GM21367 (cell line): ENCODE results near the gene BMPR1A.

ENCODE experiments used
- ATAC-seq: cut with Tn5 transposase; IDR thresholded peaks from one replicate; pipeline ENCODE4 v1.9.1; 2021; ENCODE audit not compliant: unreplicated experiment

BMPR1A gene

DNA sequence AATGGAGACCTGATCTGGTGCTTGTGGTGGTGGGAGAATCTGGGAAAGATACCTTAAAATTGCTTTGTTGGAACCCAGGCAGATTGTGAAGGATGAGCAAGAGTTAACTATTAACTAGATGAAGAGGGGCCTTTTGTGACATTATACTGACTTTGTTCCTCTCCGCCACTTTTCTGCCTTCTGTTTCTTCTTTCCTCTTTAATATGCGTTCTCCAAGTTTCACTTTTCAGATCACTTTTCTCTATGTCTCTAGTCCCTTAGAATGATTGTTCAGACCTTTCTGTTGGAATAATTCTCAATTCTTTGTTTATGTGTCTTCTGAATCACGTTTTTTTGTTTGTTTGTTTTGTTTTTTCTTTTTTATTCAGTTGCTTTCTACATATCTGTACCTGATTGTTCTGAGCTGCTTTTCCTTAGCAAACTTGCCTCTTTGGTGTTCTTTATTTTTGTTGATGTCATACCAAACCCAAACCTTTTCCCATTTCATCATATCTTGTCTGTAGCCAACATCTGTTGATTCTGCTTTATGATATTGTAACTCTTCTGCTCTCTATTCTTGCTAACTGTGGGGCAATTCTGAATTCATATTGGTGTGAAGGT, 2.8 kb downstream of the BMPR1A start:
- ATAC-seq, result no peak

DNA sequence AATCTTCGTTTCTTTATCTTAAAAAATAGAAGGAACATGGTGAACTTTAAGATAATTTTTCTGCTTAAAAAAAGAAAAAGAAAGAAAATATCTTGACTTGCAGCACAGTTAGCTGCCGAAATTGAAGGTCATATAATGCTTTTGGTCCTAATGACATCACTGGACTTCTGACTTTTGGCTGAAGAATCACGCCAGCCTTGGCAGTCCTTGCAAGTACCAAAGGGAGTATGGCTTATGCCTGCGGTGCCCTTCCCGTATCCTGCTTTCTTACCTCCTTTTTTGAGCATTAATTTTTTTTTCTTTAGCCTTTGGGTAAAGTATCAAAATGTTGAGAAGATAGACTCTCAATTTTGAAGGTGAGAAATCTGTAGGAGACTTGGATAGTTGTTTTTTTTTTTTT, 7.0 kb downstream of the BMPR1A start:
- no peak for ATAC-seq

DNA sequence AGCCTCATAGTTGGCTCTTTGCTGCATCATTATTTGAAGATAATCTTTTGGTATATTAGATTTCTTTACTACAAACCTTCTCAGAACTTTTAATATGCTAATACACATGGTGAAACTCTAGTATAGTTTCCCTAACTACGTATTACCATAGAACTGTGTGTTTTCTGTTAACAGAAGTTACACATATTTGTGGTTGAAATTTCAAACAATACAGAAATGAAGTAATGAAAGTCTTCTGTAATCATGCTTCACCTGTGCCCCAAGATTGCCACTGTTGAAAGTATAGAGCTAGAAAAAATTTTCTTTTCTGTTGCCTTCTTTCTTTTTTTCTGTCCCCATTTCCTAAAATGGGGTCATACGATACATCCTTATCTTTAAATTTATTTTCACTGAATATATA, 9.1 kb downstream of the BMPR1A start:
- ATAC-seq, result no peak

DNA sequence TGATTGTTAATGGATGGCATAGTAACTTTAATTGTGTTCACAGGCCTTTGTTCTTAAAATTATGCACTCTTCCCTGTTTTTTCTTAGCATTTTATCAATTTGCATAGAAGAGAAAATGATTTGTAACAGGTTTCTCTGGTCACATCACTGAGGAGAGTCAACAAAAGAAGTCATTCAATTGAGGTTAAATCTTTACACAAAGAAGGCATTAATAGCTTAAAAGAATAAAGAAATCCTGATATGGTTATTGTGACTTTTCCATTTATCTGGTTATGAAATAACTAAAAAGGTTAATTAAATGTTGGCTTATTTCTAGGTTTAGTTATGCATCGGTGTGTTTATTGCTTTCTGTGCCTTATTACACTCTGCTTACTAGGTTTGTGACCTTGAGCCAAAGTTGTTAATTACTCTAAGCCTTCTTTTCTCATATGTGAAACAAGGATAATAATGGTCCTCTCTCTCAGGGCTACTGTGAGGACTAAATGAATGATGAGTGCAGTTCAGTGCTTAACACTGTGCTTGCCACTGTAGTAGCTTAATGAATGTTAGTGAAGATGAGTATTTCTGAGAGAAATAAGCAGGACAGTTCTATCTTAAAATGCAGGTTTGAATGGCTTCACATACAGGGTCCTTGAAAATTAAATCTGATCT, 12.1 kb downstream of the BMPR1A start:
- ATAC-seq, result no peak

DNA sequence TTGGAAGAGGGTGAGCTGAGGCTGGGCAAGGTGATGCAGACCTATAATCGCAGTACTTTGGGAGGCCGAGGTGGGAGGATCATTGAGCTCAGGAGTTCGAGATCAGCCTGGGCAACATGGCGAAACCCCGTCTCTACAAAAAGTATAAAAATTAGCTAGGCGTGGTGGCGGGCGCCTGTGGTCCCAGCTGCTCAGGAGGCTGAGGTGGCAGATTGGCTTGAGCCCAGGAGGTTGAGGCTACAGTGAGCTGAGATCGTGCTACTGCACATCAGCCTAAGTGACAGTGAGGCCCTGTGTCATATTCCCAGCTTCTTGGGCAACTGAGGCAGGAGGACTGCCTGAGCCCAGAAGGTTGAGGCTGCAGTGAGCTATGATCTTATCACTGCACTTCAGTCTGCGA, 13.6 kb downstream of the BMPR1A start:
- ATAC-seq, result no peak

DNA sequence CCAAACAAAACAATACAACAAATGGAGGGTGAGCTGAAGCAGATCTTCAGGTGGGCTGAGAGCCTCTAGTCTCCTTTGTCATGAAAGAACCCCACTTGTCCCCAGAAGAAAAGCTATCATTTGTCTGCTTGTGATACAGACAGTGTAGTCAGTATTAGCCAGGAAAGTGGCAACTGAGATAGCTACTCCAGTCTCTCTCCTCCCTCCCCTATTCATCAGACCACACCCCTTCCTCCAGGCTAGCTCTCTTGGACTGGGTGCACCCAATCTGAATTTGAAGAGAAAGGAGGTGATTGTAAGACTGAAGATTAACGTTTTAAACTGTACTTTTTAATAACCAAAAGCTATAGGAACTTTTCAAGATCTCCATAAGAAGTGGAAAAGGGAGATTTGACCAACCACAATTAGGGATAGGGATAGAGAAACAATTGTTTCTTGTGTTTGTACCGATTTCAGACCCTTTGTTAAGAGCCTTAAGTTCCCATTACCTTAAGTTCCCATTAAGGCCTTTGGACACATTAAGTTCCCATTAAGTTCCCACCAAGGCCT, 14.1 kb downstream of the BMPR1A start:
- ATAC-seq, result peak; percentile 47

DNA sequence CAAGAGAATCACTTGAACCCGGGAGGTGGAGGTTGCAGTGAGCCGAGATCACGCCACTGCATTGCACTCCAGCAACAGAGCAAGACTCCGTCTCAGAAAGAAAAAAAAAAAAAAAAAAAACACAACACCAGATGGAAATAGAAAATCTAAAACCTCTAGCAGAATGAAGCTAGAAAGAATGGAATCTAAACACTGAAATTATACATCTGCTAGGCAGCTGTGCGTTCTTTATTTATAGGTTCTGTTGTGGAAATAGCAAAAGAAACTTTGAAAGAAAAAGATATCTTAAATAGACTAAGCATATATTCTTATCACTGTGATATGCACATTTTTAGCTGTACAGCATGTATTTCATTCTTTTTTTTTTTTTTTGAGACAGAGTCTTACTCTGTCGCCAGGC, 17.1 kb downstream of the BMPR1A start:
- ATAC-seq, result no peak

DNA sequence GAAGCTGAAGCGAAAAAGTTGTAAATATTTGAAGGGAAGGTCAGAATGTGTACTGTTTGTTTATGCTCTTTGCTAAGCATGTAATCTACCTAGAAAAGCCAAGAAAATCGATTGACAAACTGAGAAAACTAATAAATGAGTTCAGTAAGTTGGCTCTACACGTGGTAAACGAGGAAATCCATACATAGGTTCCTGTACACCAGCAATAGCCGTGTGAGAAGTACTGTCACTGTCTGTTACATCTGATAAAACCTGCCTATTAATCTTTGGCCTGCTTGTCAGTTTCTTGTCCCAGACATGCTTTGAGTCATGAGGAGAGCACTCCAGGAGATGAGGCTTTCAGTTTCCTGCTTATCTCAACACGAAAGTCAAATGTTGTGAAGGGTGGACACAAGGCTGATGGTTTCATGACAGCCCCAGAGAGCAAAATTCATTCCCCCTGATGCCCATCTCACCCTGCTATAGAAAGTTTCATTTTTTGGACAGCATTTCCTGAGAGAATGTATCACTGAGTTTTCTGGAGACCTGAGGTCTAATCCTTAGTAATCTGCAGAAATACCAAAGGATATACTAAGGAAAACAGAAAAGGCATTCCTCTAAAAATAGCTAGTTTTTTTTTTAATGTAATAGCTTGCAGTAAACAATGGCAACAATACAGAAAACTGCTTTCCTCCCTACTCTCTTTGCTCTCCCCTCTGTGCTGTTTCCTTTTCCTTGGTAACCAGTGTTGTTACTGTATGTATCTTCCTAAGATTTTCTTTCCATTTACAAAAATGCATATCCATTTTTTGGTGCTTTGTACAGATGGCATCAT, 18.8 kb downstream of the BMPR1A start:
- ATAC-seq, result peak; percentile 64

DNA sequence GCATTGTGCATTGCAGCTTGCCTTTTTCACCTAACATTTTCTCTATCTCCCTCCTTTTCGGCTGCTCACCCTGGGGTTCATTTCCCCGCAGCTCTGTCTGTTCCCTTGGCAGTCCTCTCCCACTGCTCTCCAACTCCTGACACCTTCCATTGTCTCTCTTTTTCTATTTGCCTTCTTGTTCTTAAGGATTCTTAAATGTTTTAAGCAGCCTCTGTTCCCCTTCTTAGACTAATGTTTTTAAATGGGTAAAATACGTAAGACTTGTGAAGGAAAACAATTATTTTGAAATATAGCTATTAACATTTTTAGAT, 19.4 kb downstream of the BMPR1A start:
- no peak for ATAC-seq

DNA sequence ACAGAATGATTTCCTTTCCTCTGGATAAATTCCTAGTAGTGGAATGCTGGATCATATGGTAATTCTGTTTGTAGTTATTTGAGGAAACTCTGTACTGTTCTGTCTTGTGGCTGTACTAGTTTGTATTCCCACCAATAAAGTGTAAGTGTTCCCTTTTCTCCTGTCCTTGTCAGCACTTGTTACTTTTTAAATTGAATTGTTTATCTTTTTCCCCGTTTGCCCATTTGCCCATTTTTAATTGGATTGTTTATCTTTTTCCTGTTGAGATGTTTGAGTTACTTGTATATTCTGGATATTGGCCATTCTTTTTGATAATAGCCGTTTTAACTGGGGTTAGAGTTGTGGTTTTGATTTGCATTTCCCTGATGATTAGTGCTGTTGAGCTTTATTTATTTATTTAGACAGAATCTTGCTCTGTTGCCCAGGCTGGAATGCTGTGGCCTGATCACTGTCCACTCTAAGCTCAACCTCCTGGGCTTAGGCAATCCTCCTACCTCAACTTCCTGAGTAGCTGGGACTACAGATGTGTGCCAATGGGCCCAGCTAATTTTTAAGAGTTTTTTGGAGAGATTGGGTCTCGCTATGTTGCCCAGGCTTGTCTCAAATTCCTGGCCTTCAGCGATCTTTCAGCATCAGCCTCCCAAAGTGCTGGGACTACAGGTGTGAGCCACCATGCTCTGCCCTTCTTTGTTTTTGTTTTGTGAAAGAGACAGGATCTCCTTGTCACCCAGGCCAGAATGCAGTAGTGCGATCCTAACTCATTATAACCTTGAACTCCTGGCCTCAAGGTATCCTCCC, 23.0 kb downstream of the BMPR1A start:
- no peak for ATAC-seq

DNA sequence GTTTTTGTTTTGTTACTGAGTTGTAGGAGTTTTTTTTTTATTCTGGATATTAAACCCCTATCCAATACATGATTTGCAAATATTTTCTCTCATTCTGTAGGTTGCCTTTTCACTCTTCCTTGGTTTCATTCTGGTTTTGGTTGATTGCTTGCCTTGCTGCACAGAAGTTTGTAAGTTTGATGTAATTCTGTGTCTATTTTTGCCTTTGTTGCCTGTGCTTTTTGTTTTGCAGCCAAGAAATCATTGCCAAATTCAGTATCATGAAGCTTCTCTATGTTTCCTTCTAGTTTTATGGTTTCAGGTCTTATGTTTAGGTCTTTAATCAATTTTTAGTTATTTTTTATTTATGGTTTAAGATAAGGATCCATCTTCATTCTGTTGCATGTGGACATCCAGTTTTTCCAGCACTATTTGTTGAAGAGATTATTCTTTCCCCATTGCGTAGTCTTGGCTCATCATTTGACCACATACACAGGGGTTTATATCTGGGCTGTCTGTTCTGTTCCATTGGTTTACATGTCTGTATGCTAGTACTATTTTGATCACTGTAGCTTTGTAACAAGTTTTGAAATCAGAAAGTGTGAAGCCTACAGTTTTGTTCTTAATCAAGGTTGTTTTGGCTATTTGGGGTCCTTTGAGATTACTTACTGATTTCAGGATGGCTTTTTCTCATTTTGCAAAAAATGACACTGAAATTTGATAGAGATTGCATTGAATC, 26.4 kb downstream of the BMPR1A start:
- ATAC-seq, result peak; percentile 69

DNA sequence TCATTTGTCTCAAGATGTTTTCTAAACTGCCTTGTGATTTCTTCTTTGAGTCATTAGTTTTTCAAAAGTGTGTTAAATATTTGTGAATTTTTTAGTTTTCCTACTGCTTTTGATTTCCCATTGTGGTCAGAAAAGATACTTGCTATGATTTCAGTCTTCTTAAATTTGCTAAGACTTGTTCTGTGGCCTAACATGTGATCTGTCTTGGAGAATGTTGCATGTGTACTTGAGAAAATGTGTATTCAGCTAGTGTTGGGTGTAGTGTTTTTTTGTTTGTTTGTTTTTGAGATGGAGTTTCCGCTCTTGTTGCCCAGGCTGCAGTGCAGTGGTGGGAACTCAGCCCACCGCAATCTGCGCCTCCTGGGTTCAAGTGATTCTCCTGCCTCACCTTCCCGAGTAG, 28.6 kb downstream of the BMPR1A start:
- ATAC-seq, result no peak

DNA sequence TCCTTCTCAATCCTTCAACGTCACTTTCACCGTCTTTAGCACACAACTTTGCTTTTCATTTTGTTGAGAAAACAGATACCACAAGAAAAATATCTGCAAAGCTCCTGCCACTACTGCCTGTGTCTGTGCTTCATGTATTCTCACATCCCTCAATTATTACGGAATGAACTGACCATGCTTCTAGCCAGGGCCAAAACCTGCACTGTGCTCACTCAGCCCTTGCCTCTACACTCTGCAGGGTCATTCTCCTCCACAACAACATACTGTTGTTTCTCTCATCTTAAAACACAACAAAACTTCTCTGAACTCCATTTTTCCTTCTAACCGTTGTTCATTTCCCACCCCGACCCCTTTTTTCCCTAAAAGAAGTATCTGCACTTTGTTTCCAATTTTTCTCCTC, 29.5 kb downstream of the BMPR1A start:
- no peak for ATAC-seq

DNA sequence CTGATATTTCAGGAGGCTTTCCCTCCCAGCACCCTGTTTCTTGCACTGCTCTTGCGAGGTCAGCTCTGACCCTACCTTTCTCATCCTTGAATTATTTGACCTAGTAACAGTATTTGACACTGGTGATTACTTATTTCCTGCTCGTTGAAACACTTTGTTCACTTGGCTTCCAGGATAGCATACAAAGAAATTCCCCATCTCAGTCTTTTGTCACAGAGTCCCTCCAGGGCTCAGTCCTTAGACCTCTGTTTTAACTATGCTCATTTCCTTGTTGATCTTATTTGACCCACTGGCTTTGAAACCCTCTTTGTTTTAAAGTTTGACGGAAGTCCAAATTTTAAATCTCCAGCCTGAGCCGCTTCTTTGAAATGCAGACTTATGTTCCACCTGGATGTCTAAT, 29.9 kb downstream of the BMPR1A start:
- ATAC-seq, result no peak

DNA sequence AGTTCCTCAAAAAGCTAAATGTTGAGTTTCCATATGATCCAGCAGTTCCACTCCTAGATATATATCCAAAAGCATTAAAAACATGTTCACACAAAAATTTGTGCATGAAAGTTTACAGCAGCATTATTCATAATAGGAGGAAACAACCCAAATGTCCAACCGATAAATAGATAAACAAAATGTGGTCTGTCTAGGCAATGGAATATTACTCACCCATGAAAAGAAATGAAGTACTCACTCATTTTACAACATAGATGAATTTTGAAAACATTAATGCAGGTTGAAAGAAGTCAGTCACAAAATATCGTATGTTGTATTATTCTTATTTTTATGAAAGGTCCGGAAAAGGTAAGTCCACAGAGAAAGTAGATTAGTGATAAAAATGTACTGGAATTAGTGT, 34.0 kb downstream of the BMPR1A start:
- no peak for ATAC-seq

DNA sequence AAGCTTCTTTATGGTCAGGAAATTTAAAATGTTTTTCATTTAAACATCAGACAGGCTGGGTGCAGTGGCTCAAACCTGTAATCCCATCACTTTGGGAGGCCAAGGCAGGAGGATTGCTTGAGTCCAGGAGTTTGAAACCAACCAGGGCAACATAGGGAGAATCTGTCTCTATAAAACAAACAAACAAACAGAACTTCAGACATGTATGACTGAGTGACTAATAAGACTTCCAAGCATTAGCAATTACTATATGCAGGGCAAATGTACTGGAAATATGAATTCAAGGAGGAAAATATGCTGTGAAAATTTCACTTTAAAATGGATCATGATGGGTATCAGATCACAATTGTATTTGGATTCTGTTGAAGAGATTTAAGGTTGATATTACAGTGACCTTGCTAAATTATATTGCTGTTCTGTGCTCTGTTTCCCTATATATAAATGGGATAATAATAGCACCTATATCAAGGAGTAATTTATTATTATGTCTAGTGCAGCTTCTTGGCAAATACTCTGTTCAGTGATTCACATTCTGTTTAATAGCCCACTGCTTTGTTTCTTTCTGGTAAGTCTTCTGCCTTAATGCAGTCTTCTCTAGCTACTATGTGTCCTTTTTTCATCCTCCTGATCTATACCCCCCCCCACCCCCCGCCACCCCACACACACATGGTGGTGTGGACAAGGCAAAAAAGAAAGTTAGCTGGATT, 36.2 kb downstream of the BMPR1A start:
- no peak for ATAC-seq

DNA sequence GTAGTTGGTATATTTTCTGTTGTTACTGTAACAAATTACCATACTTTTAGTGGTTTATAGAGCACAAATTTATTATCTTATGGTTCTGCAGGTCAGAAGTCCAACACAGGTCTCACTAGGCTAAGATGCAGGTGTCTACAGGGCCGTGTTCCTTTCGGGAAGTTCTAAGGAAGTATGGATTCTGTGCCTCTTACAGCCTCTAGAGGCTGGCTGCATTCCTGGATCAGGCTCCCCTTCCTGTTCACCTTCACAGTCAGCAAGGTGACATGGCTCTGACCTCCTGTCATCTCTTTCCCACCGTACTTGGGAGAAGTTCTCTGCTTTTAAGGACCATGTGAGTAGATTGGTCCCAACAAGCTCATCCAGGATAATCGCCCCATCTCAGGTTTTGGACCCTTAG, 37.3 kb downstream of the BMPR1A start:
- no peak for ATAC-seq

DNA sequence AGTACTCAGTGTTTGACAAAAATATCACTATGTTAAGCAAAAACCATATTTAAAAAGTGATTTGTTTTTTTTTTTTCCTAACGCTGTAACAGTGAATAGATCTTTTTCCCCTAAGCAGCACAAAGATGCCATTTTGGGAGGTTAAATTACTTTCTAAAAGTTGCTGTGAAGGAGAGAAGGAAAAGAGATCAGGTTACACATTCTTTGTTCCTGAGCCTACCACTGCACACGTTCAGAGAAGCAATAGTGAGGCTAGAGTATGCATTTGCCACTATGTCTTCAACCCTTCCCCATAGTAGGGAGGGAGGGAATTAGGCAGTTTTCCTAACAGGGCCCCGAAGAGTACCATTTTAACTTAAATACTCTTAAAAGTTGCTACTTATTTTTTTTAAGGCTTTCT, 38.9 kb downstream of the BMPR1A start:
- ATAC-seq, result no peak

DNA sequence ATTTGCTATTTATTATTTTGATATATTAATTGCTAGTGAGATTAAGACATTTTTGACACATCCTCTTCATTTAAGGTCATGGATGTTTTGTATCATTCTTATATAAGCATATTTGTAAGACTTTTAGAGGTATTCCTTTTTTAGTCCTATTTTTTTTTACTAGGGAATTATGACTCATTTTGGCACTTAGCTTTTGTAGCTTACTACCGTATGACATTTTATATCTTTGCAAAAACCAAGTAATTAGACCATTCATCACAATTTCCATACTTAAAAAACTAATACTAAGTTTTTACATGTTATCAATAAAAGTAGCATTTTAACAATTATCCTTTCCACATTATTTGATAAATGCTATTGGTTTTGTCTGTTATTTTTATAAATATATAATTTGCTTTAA, 41.6 kb downstream of the BMPR1A start:
- no peak for ATAC-seq

DNA sequence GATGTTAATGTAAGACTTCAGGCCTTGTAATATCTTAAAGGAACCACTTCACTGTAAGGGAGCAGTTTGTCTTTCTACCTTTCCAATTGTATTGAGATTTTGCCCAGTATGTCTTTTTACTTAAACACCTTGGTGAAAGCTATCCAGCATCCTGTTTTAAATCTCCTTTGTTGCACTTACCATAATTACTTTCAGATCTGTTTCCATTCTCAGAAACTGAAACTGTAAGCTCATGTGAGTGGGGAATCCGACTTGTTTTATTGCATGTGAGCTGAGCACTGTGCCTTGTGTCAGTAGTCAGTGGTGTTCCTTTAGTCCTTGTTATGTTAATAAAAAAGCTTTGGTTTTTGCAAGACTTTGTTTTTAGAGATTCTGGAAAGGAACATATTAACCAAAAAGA, 42.2 kb downstream of the BMPR1A start:
- ATAC-seq, result peak; percentile 80
